HCT116 (cell line): ENCODE measurements around the gene TMEM117.

Experiments
- CTCF ChIP-seq, 3 experiments: fragments of 200-600 bp in 1 of 3; sonication (generic) in 1 of 3; IDR thresholded peaks in 2 of 3; conservative IDR thresholded peaks in 1 of 3; 2 replicates each; pipeline ENCODE4 v1.5.1; 2012 to 2017; ENCODE audit warnings: low read depth in 2 of 3, low read length in 2 of 3, antibody characterized with exemption in 1 of 3, borderline replicate concordance in 1 of 3, control low read depth in 1 of 3, mild to moderate bottlenecking in 1 of 3, mixed read lengths in 1 of 3, mixed run types in 1 of 3, moderate library complexity in 1 of 3; ENCODE audit not compliant: insufficient read depth in 1 of 3
- EGR1 ChIP-seq: IDR thresholded peaks from 2 replicates; pipeline ENCODE4 v1.6.1; 2012; ENCODE audit warnings: low read depth
- POLR2A ChIP-seq: IDR thresholded peaks from 2 replicates; pipeline ENCODE4 v1.7.0; 2011; ENCODE audit warnings: borderline replicate concordance; ENCODE audit not compliant: insufficient read depth, insufficient read length; ENCODE audit errors: extremely low read depth
- RAD21 ChIP-seq: IDR thresholded peaks from 2 replicates; pipeline ENCODE4 v1.6.1; 2012; ENCODE audit warnings: low read depth, mild to moderate bottlenecking
- SIN3A ChIP-seq: IDR thresholded peaks from 2 replicates; pipeline ENCODE4 v1.6.1; 2012; ENCODE audit warnings: low read depth
- SP1 ChIP-seq: IDR thresholded peaks from 2 replicates; pipeline ENCODE4 v1.6.1; 2012; ENCODE audit warnings: low read depth
- TF ChIP-seq, protein P1 (sequence below): IDR thresholded peaks from 2 replicates; pipeline ENCODE4 v1.6.1; 2012; ENCODE audit warnings: low read depth

- TF ChIP-seq CTCF (IDR thresholded peaks at IDR 0.05 in 2 of 3, conservative IDR thresholded peaks at IDR 0.05 in 1 of 3; ENCODE audit: borderline replicate concordance in 1 of 3, insufficient read depth in 1 of 3, low read depth in 2 of 3, low read length in 2 of 3) (no peak), SP1 (no peak), POLR2A (no peak), EGR1 (no peak), SIN3A (no peak), RAD21 (no peak)
- TF ChIP-seq, protein P1, sequence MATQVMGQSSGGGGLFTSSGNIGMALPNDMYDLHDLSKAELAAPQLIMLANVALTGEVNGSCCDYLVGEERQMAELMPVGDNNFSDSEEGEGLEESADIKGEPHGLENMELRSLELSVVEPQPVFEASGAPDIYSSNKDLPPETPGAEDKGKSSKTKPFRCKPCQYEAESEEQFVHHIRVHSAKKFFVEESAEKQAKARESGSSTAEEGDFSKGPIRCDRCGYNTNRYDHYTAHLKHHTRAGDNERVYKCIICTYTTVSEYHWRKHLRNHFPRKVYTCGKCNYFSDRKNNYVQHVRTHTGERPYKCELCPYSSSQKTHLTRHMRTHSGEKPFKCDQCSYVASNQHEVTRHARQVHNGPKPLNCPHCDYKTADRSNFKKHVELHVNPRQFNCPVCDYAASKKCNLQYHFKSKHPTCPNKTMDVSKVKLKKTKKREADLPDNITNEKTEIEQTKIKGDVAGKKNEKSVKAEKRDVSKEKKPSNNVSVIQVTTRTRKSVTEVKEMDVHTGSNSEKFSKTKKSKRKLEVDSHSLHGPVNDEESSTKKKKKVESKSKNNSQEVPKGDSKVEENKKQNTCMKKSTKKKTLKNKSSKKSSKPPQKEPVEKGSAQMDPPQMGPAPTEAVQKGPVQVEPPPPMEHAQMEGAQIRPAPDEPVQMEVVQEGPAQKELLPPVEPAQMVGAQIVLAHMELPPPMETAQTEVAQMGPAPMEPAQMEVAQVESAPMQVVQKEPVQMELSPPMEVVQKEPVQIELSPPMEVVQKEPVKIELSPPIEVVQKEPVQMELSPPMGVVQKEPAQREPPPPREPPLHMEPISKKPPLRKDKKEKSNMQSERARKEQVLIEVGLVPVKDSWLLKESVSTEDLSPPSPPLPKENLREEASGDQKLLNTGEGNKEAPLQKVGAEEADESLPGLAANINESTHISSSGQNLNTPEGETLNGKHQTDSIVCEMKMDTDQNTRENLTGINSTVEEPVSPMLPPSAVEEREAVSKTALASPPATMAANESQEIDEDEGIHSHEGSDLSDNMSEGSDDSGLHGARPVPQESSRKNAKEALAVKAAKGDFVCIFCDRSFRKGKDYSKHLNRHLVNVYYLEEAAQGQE = no peak
Measured at GRCh38 chr12:44259890-44260289, 424.0 kb downstream of the TMEM117 start.
